ENCODE data around the gene GSTT4. TPM values are rescaled to one million over a fixed set of nuclear protein-coding genes. Genes with fewer than 3 reads are reported as not detected.

The GSTT4 gene
- total RNA-seq, 1 donor: not detected

DNA sequence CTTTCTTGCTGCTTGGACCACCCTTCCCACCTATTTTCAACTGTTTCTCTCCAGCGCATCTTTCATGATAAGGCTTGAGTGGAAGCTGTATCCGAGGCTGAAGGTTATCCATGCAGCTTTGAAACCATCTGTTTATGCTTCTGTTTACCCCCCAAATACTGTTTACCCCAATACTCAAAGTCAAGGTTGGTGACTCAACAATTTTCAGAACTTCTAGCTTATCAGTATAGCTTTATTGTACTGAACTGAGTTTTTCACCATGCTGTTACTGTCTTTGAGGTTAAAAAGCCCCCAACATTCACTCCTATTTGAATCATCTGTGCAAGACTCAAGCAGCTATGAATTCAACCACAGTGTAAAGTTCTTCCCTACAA lies 4.8 kb upstream of the GSTT4 start:
- no peaks in the 10 kb centered on the region for H3K27me3 ChIP-seq (ENCODE audit: insufficient read depth, low read length)
- no peak overlapping the region for H3K4me2 ChIP-seq (ENCODE audit: insufficient read depth, low read length)
- no peak overlapping the region for H3K4me3 ChIP-seq (ENCODE audit: insufficient read depth, low read length)
- no peaks in the 10 kb centered on the region for H4K20me1 ChIP-seq (ENCODE audit: insufficient read depth, low read length)
- no peak for DNase-seq (ENCODE audit: insufficient read length, low spot score, missing footprints)
- H3K27ac ChIP-seq (ENCODE audit: low read depth, low read length): no peak overlapping the region
- no peaks in the 10 kb centered on the region for H3K36me3 ChIP-seq (ENCODE audit: insufficient read depth, low read length)
- H3K79me2 ChIP-seq (ENCODE audit: insufficient read depth, low read length): peaks cover 36% of the 10 kb centered on the region
- H3K9me3 ChIP-seq (ENCODE audit: low read depth, low read length): no peaks in the 10 kb centered on the region
- H3K4me1 ChIP-seq (ENCODE audit: insufficient read depth, low read length): peaks cover 7% of the 10 kb centered on the region
- TF ChIP-seq, protein P1, sequence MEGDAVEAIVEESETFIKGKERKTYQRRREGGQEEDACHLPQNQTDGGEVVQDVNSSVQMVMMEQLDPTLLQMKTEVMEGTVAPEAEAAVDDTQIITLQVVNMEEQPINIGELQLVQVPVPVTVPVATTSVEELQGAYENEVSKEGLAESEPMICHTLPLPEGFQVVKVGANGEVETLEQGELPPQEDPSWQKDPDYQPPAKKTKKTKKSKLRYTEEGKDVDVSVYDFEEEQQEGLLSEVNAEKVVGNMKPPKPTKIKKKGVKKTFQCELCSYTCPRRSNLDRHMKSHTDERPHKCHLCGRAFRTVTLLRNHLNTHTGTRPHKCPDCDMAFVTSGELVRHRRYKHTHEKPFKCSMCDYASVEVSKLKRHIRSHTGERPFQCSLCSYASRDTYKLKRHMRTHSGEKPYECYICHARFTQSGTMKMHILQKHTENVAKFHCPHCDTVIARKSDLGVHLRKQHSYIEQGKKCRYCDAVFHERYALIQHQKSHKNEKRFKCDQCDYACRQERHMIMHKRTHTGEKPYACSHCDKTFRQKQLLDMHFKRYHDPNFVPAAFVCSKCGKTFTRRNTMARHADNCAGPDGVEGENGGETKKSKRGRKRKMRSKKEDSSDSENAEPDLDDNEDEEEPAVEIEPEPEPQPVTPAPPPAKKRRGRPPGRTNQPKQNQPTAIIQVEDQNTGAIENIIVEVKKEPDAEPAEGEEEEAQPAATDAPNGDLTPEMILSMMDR (IDR thresholded peaks at IDR 0.05; ENCODE audit: extremely low read depth, low read depth, low read length): no peak
- H2AFZ ChIP-seq (ENCODE audit: low read length): no peak overlapping the region

DNA sequence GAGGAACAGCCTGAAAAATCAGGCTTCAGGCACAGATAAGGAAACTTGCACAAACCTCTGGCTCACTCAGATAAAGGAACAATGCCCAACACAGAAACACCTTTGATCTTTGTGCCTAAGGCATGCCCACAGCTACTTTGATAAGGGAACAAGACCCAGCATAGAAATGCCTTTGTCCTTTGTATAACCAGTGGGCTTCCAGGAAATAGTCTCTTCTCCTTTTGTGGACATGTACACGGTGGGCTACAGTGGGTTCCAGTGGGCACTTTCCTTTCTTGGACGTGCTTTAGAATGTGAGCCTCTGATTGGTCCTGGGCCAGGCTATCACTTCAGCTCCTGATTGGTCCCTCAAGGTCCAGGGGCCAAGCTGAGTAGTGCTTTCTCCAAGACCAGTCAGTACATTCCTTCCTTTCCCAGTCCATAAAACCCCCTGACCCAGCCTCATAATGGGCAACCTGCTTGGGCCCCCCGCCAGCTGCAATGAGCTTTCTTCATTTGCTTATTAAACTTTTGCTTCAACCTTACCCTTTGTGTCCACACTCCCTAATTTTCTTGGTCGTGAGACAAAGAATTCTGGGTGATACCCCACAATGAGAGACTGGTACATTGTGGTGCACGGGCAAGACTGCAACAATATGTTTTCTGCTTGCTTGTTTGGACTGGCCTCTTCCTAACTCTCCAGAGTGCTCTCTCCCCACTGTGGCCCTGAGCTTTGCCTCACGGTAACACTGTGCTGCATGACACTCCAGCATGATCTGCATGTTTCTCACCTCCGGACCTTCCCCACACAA lies 4.2 kb upstream of the GSTT4 start:
- no peak overlapping the region for H3K4me3 ChIP-seq (ENCODE audit: insufficient read depth, low read length)
- no peak overlapping the region for H2AFZ ChIP-seq (ENCODE audit: low read length)
- TF ChIP-seq, protein P1 (IDR thresholded peaks at IDR 0.05; ENCODE audit: extremely low read depth, low read depth, low read length): no peak
- peaks cover 31% of the 10 kb centered on the region for H3K79me2 ChIP-seq (ENCODE audit: insufficient read depth, low read length)
- no peaks in the 10 kb centered on the region for H3K36me3 ChIP-seq (ENCODE audit: insufficient read depth, low read length)
- H3K4me2 ChIP-seq (ENCODE audit: insufficient read depth, low read length): no peak overlapping the region
- H3K4me1 ChIP-seq (ENCODE audit: insufficient read depth, low read length): peaks cover 7% of the 10 kb centered on the region
- no peaks in the 10 kb centered on the region for H3K27me3 ChIP-seq (ENCODE audit: insufficient read depth, low read length)
- DNase-seq (ENCODE audit: insufficient read length, low spot score, missing footprints): no peak
- H3K27ac ChIP-seq (ENCODE audit: low read depth, low read length): no peak overlapping the region
- H3K9me3 ChIP-seq (ENCODE audit: low read depth, low read length): no peaks in the 10 kb centered on the region
- H4K20me1 ChIP-seq (ENCODE audit: insufficient read depth, low read length): no peaks in the 10 kb centered on the region

DNA sequence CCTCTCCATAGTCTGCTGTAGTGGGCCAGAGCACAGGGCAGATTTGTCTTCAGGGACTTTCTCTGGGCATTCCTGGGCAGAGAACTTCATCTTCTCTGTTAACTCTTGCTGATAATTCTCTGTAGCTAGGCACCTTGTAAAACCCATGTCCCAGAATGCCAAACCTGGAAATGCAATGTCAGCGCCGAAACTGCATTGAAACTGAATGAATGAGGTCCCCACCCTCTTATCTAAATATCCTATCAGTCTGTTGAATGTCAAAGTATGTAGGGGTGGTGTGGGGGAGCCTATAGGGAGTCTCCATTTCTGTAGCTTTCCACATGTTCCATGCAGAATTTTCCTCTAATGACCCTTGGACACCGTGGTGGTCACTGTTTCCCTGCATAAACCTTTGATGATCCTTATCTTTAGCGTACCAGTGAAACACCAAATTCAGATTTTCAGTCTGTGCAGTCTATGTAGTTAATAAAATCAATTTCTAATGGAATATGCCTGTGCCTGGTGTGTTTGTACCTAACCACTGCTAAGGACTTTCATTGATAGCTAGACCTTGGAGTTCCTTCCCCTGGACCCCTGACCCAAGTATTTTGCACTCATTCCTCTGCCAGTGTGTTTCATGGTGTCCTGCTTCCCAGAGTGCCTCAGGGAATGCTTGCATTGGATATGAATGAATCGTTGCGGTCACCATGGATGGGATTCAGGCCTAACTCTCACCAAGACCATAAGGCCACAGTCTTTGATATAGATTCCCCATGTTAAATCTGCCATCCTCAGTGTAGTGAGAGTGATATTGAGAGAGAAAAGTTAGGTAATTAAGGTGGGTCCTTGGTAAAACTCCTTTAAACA lies 3.4 kb upstream of the GSTT4 start:
- TF ChIP-seq, protein P1 (IDR thresholded peaks at IDR 0.05; ENCODE audit: extremely low read depth, low read depth, low read length): no peak
- Histone ChIP-seq H3K27ac (ENCODE audit: low read depth, low read length) (no peak overlapping the region), H3K4me3 (ENCODE audit: insufficient read depth, low read length) (no peak overlapping the region), H2AFZ (ENCODE audit: low read length) (no peak overlapping the region), H3K9me3 (ENCODE audit: low read depth, low read length) (no peaks in the 10 kb centered on the region), H4K20me1 (ENCODE audit: insufficient read depth, low read length) (no peaks in the 10 kb centered on the region), H3K4me2 (ENCODE audit: insufficient read depth, low read length) (no peak overlapping the region), H3K4me1 (ENCODE audit: insufficient read depth, low read length) (peaks cover 7% of the 10 kb centered on the region), H3K27me3 (ENCODE audit: insufficient read depth, low read length) (no peaks in the 10 kb centered on the region), H3K79me2 (ENCODE audit: insufficient read depth, low read length) (peaks cover 23% of the 10 kb centered on the region), H3K36me3 (ENCODE audit: insufficient read depth, low read length) (no peaks in the 10 kb centered on the region)
- DNase-seq (ENCODE audit: insufficient read length, low spot score, missing footprints): no peak

DNA sequence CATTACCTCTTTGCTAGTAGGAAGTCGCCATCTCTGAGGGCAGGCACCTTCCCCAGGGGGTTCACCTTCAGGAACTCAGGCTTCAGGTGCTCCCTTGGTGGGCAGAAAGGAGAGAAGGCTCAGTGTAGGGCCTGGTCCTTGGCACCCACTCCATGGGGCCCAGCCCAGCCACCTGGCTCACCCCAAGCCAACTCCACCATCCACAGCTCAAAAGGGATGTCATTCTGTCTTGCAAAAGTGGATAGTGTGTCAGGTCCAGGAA lies 2.7 kb upstream of the GSTT4 start:
- TF ChIP-seq, protein P1 (IDR thresholded peaks at IDR 0.05; ENCODE audit: extremely low read depth, low read depth, low read length): no peak
- H3K27ac ChIP-seq (ENCODE audit: low read depth, low read length): no peak overlapping the region
- no peak overlapping the region for H3K4me3 ChIP-seq (ENCODE audit: insufficient read depth, low read length)
- DNase-seq (ENCODE audit: insufficient read length, low spot score, missing footprints): no peak
- H3K4me1 ChIP-seq (ENCODE audit: insufficient read depth, low read length): peaks cover 7% of the 10 kb centered on the region
- no peaks in the 10 kb centered on the region for H3K9me3 ChIP-seq (ENCODE audit: low read depth, low read length)
- H3K27me3 ChIP-seq (ENCODE audit: insufficient read depth, low read length): no peaks in the 10 kb centered on the region
- no peaks in the 10 kb centered on the region for H3K36me3 ChIP-seq (ENCODE audit: insufficient read depth, low read length)
- peaks cover 17% of the 10 kb centered on the region for H3K79me2 ChIP-seq (ENCODE audit: insufficient read depth, low read length)
- no peak overlapping the region for H2AFZ ChIP-seq (ENCODE audit: low read length)
- no peaks in the 10 kb centered on the region for H4K20me1 ChIP-seq (ENCODE audit: insufficient read depth, low read length)
- H3K4me2 ChIP-seq (ENCODE audit: insufficient read depth, low read length): no peak overlapping the region

All from osteoblast (primary cell).